Endometrial microvascular endothelial cells (primary cell): ENCODE results near the gene JPH2. TPM values are rescaled to one million over a fixed set of nuclear protein-coding genes. Genes with fewer than 3 reads are reported as not detected.

Source experiments
- in situ Hi-C: cut with HindIII; loops from 2 replicates; pipeline ENCODE4 v1.10.0; 2017; ENCODE audit warnings: low sequenced_read_pairs, low pct_unique_long_range_greater_than_20kb; ENCODE audit errors: inconsistent ontology term
- total RNA-seq: library from RNA; depleted of rRNA; stranded (reverse); fragments of >200 nt; gene quantifications from one replicate; pipeline ENCODE4 v1.2.3, GENCODE V29; 2015; ENCODE audit errors: inconsistent ontology term

JPH2 gene
- total RNA-seq, 1 donor from 2014 or later, result 0.28 TPM

DNA sequence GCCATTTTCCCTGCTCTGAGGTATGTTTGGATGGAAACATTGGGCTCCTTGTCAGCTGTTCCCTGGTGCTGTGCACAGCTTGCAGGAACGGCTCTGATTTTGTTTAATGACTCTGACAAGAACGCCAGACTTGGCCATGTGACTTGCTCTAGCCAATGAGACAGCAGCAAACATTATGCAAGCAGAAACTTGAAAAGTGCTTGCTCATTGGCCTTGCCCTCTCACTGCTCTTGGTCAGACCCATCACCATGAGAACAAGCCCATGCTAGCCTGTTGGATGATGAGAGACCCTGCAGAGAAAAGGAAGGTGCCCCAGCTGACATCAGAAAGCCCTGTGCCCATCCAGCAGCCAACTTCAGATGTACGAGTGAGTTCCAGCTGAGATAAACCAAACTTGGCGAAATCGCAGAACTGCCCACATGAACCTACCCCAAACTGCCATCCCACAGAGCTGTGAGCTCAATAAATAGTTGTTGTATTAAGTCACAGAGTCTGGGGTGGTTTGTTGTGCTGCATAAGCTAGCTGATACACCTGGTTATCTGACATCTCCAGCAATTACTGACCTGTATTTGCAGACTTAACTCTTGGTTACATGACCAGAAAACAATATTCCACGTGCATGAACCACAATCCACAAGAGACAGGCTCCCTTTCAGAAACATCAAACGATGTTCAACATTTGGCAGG is 96.9 kb downstream of the JPH2 start:
- in situ Hi-C loops, result no loop called here

DNA sequence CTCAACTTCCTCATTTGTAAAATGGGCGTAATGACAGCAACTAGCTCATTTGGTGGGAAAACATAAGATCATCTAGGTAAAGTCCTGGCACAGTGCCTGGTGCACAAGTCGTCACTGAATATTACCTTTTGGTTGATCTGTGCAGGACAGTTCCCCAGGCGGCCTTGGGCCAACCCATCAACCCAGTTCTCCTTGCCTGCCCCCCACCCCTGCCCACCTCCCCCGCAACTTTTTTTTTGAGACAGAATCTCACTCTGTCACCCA is 99.2 kb downstream of the JPH2 start:
- in situ Hi-C loops, result no loop called here

DNA sequence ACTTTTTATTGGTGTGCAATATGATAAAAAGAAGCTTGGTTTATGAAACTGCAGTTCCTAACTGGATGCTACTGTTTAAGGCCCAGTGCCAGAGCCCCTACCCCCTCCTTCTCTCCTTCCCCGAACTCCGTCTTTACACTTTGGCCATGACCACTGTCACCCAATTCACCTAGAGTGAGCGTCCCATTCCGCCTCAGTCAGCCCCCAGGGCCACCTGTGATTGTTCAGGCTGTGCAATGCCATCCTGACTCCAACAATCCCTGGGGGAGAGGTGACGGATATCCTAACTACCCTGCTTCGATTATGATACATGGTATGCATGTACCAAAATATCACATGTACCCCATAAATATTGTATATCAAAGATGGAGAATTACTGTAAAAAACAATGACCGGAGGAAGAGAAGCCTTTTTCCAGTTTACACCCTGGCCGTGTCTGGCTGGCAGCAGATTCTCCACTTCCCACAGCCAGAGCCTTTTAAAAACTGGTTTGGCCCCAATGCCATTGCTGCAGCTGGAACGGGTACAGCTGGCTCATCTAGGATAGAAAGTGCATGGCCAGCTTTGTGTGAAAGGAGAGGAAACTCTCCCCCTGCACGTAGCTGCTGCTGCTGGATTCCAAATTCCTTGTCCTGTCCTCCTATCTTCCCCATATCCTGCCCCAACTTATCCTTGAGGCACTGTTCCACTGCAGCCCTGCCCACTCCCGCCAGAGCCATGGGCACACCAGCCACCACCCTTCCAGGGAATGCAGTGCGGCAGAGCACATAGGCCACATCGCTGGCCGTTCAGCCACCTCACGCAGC is 99.7 kb downstream of the JPH2 start:
- in situ Hi-C loops, result no loop called here

DNA sequence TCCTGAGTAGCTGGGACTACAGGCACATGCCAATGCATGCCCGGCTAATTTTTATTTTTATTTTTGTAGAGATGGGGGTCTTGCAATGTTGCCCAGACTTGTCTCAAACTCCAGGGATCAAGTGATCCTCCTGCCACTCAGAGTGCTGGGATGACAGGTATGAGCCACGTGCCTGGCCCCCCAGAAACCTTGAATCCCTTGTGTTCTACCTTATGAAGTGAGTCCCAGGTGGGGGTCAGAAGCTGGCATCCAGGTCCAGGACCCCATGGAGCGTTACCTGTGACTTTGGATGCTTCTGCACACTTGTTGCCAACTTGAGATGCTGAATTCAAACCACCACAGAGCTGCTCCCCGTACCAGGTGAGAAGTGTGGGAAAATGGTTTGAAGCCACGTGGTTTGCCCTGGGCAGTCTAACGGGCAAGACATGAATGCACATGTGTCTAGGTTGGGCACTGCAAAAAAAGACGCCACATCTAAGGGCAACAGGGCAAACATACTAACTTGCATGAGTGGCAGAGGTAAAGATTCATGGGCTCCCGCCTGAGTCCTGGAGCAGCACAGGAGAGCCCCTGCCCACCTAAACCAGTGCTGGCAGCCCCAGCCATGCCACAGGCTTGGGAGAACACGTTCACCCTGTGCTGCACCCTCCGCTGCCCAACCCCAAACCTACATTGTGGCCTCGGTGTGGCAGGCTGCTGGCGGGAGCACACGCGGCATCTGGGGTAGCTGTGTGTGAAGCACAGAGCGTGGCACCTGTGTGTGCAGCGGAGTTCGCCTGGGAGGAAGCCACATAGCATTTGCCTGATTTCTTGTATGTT is 101.2 kb downstream of the JPH2 start:
- in situ Hi-C loops, result no loop called here

DNA sequence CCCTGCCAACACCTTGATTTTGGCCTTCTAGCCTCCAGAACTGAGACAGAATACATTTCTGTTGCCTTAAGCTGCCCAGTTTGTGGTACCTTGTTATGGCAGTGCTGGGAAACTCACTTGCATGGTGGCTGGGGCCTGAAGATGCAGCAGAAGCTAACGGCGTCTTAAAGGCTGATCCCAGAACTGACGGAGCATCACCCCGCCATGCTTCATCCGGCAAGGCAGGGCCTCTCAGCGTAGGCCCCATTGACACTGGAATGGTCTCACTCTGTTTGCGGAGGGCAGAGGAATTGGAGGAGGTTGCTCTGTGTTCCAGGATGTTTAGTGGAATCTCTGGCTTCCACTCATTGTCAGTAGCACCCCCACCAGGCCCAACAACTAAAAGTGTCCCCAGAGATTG is 102.1 kb downstream of the JPH2 start:
- in situ Hi-C loops, result no loop called here

DNA sequence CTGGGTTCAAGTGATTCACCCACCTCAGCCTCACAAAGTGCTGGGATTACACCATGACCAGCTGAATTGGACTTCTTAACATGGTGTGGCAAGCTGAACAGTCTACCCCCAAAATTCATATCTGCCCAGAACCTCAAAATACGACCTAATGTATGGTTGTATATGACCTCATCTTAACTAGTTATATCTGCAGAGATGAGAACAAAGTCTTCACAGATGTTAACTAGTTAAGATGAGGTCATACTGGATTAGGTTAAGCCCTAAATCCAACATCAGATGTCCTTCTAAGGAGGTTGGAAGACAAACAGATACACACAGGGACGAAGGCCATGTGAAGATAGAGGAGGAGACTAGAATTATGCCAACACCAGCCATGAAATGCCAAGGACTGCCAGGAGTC is 102.5 kb downstream of the JPH2 start:
- in situ Hi-C loops, result no loop called here

DNA sequence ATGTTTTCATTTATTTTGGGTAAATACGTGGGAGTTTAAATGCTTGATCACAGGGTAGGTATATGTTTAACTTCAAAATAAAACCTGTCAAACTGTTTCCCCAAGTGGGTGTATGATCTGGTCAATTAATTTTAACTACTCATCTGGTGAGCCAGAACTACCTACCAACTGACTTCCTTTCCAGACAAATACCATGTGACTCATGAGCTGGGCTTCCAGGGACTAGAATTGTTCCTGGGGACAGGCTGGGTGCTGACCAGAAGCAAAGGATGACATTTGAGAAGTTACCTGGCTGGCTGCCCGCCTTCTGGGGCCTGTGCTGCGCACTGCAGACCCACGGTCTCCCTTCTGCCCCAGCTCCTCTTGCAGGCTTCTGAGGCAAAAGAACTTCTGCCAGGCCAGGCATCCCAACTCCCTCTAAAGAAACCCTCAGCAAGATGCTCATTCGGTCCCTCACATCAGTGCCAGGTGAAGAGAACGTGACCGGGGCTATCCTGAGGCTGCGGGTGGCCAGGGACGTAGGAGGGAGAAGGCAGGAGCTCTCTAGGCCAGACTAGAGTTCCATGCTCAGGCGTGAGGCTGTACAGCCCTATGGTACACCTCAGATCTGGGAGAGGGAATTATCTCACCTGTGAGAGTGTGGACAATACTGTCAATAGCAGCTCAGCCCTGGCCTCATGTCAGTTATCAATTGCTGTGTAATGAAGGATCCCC is 103.6 kb downstream of the JPH2 start:
- in situ Hi-C loops, result no loop called here

DNA sequence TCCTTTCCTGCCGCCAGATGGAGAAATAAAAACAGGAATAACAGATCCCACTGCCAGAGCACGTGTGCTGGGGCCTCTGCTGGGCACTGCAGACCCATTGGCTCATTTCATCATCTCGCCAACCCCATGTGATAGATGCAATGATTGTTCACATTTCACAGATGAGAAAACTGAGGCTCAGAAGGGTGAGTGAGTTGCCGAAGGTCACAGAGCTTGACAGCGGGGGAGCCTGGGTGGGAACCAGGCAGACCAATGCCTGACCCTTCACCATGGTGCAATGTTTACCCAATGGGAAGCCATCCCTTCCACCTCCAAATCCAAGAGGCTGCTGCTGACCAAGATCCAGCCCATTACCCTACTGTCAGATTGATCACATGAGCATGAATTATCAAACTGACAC is 105.1 kb downstream of the JPH2 start:
- in situ Hi-C loops, result no loop called here

DNA sequence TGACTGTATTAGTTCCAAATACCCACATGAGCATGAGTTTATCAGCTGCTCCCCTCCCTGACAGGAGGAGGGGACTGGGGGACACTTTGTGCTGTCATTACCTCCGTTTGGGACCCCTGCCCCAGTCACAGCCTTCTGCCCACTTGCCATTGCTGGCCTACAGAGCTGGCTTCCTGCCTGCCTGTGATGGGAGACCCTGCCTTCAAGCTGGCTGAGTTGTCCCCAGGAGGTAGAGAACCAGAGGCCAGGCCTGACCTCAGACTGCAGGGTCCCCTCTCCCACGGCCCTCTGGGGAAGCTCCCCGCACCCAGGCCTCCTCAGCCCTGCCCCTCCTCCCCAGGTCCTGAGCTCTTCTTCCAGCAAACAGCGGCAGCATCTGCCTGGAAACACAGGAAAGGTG is 105.5 kb downstream of the JPH2 start:
- in situ Hi-C loops, result no loop called here

DNA sequence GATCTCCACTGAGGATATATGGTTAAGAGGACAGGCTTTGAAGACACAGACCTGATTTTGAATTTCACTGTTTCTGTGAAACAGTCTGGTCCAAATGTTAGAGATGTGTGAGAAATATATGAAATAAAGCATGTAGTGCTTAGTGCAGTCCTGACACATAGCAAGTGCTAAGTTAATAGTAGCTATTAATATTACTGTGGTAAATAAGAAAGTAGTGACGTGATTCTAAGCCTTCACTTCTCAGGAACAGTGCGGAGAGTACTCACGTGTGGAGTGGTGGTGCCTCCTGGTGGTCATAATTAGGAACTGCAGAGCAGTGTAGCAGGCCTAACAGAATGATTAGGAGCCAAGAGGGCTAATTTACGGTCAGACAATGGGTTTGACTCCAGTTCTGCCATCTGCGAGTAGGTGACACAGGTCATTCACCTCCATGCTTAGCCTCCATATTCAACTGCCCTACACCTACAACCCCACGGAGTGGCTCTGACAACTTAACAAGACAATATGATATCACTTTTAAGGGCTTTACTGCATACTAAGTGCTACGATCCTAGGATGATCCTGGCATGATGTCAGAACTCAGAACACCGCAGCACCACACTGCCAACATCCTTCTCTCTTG is 106.2 kb downstream of the JPH2 start:
- in situ Hi-C loops, result no loop called here

DNA sequence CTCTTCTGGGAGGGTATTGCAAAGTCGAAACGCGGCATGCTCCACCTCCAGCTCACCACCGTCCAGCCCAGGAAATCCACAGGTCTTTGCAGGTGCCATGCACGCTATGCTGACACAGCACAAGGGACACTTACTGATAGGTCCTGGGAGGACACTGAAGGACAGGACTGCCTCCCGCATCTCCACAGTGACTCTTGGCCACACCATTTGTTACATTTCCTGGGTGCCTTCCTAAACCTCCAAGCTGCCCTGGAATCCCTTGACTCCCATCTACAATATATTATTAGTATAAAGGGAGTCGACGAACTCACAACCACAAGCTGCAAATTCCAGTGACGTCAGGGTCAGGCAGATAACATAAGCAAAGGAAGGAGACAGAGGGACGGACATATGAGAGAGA is 106.9 kb downstream of the JPH2 start:
- in situ Hi-C loops, result no loop called here

DNA sequence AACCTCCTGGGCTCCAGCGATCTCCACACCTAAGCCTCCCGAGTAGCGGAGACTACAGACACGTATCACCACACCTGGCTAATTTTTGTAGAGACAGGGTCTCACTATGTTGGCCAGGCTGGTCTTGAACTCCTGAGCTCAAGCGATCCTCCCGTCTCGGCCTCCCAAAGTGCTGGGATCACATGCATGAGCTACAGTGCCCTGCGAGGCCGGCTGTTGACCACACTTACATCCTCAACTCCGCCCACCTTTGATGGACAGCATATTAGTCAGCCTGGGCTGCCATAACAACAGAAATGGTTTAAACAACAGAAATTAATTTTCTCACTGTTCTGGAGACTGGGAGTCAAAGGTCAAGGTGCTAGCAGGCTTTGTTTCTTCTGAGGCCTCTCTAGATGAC is 107.7 kb downstream of the JPH2 start:
- in situ Hi-C loops, result no loop called here

DNA sequence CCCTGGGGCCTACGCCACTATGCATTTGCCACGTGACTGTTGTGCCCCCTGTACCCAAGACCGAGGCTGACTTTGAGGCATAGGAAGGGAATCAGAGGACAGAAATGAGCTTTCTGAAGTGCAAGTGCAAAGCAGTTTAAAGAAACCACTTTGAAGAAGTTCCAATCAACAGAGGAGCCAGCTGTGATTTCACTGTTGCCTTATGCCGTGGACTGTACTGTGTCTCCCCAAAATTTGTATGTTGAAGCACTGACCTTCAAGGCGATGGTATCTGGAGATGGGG is 111.1 kb downstream of the JPH2 start:
- in situ Hi-C loops, result no loop called here

DNA sequence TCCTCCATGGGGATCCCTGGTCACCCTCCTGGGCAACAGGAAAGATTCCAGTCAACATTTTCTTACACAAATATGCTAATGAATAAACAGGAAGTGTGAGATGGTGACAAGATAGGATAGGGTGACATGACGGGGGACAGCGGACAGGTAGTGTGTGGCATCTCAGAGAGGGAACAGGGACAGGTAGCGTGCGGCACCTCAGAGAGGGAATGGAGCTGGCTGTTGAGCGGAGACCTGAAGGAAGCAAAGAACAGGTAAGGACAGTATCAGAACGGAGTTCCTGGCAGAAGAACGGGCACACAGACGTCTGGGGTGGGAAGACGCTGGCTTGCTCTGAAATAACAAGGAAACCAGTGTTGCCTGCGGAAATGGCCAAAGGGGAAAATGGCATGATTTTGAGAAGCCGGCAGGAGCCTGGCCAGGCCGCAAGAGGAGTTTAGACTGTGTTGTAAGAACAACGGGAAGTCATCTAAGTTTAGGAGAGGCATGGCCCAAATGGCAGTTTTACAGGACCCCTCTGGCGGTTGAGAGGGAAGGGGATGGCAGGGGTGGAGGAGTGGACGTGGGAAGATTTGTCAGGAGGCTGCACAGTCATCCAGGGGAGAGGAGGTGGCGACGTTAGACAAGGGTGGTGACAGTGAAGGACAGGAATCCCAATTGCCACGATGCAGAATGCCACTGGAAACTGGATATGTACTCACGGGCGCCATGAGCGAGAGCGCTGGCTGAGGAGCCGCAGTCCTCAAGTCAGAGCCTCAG is 111.6 kb downstream of the JPH2 start:
- in situ Hi-C loops, result no loop called here

DNA sequence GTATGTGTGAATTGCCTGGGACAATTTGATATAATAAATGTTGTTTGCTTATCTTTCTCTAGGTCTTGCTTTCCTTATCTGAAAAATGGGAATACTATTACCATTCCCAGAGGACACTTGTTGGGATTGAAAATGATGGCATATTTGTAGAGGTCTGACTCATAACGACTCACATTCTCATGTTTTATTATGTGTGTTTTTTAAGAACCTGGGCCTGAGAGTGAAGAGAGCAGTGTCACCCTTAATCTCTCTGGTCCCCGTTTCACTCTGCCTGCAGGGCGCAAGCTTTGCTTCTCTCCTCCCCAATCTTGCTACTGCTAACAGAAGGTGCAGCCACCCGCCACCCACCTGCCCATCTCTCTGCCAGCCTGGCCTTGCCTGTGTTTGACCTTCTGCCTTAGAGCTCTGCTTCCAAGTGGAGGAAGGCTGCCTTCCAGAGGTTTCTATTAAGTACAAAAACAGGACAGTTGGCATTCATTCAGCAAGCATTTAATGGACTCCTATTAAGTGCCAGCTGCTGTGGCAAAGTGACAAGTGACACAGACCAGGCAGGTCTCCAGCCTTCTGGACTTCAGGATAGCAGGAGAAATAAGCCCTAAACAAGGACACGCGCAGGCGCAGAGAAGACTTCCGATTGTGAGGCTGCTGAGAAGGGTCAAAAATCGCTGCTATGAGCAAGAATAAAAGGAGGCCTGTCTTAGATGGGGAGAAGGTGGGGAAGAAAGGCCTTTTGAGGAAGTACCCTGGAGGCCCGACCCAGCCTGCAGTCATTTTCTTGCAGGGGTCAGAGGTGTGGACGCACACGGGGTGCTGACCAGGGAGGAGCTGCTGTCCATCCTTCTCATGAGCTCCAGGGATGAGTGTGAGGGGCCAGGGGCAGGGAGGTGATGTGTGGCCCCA is 112.5 kb downstream of the JPH2 start:
- in situ Hi-C loops, result no loop called here

DNA sequence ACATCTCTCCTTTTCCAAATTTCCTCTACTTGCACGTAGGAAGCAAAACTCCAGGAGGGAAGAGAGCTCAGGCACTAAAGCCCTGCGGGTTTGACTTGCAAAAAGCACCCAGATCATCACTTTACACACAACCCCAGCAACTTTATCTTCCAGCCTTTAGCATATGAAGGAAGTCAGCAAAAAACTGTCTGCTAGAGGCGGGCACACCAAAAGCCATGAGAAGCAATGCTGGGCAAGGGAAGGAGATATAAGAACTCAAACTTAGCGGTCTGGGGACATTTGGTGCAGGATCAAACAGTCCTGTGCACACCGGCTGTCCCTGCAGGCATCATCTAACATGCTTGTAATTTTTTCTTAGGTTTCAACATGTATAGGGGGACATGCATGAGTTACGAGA is 113.3 kb downstream of the JPH2 start:
- in situ Hi-C loops, result no loop called here

DNA sequence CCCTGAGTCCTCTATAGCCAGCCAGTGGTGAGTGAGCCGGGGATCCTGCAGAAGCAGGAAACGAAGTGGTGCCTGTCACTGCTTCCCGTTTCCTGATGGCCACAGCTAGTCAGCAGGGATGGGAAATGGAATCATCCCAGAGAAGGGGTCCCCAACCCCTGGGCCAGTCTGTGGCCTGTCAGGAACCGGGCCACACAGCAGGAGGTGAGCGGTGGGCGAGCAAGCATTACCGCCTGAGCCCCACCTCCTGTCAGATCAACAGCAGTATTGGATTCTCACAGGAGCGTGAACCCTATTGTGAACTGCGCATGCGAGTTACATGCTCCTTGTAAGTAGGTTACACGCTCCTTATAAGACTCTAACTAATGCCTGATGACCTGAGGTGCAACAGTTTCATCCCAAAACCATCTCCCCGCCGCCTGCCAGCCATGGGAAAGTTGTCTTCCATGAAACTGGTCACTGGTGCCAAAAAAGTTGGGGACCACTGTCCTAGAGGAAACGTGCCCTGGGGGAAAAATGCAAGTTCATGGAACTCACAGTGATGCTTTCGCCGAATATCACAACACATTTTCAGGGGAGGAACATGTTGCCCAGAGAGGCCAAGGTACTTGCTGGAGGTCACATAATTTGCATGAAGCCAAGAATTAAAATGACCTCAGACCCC is 113.8 kb downstream of the JPH2 start:
- in situ Hi-C loops, result no loop called here
